Panc1 (cell line): ENCODE measurements around the gene TMED7. TPM values are rescaled to one million over a fixed set of nuclear protein-coding genes. Genes with fewer than 3 reads are reported as not detected.

Source experiments
- ATAC-seq: fragments of 200-7000 bp; cut with Tn5 transposase; 2 replicates; pipeline ENCODE4 v1.9.1; 2020; ENCODE audit warnings: mild to moderate bottlenecking, moderate library complexity
- BruUV-seq: library from RNA; stranded (reverse); fragments of 400-500 nt; replicated peaks from 2 replicates; lab custom pipeline; 2021; lab: Mats Ljungman, UMichigan
- CTCF ChIA-PET: fragments of 300-600 bp; sonication (Branson Sonifier 250); formaldehyde crosslinking; loops from one replicate; lab custom pipeline; 2022; ENCODE audit warnings: antibody characterized with exemption; lab: Charles Lee
- POLR2A ChIA-PET: fragments of 300-600 bp; sonication (Branson Sonifier 250); formaldehyde crosslinking; loops from one replicate; lab custom pipeline; 2022; ENCODE audit warnings: antibody characterized with exemption; lab: Charles Lee
- DNase-seq: peaks from one replicate; pipeline ENCODE4 v3.0.0-alpha.2; 2010; ENCODE audit warnings: low read depth, low spot score
- H3K27ac ChIP-seq: 2 replicates; pipeline ENCODE4 v1.5.1; 2011; ENCODE audit warnings: mild to moderate bottlenecking, low read length, inconsistent platforms
- H3K27me3 ChIP-seq: fragments of 200-500 bp; sonication (Bioruptor generic); 2 replicates; pipeline ENCODE4 v1.6.0; 2014; ENCODE audit warnings: low read length, inconsistent platforms; ENCODE audit not compliant: control insufficient read depth, insufficient read depth
- H3K36me3 ChIP-seq: fragments of 200-500 bp; sonication (Bioruptor generic); 2 replicates; pipeline ENCODE4 v1.5.1; 2014; ENCODE audit warnings: inconsistent platforms, mild to moderate bottlenecking, low read length, moderate library complexity; ENCODE audit not compliant: control insufficient read depth, insufficient read depth
- H3K4me1 ChIP-seq: 2 replicates; pipeline ENCODE4 v1.5.1; 2011; ENCODE audit warnings: inconsistent platforms, mild to moderate bottlenecking, low read length, moderate library complexity; ENCODE audit not compliant: control insufficient read depth, insufficient read depth
- H3K4me3 ChIP-seq, 2 experiments: 2 replicates each; pipeline ENCODE4 v1.5.1; 2011 to 2012; ENCODE audit warnings: low read depth in 2 of 2, low read length in 2 of 2, mild to moderate bottlenecking in 2 of 2, inconsistent platforms in 1 of 2, moderate library complexity in 1 of 2
- H3K9me3 ChIP-seq: fragments of 200-500 bp; sonication (Bioruptor generic); 2 replicates; pipeline ENCODE4 v1.5.1; 2014; ENCODE audit warnings: low read depth, mild to moderate bottlenecking, inconsistent platforms, low read length, moderate library complexity; ENCODE audit not compliant: control insufficient read depth, insufficient read depth
- CTCF ChIP-seq: fragments of 450-650 bp; IDR thresholded peaks from 2 replicates; pipeline ENCODE4 v1.5.1; 2017; ENCODE audit warnings: mild to moderate bottlenecking
- POLR2AphosphoS5 ChIP-seq: IDR thresholded peaks from 2 replicates; pipeline ENCODE4 v1.6.1; 2012; ENCODE audit warnings: mild to moderate bottlenecking, low read depth, low read length, moderate library complexity
- SIN3A ChIP-seq: IDR thresholded peaks from 2 replicates; pipeline ENCODE4 v1.6.1; 2012; ENCODE audit warnings: low read depth, mild to moderate bottlenecking, low read length, moderate library complexity, borderline replicate concordance; ENCODE audit not compliant: insufficient read depth
- TCF7L2 ChIP-seq: IDR thresholded peaks from 2 replicates; pipeline ENCODE4 v1.6.1; 2011; ENCODE audit warnings: mild to moderate bottlenecking, low read depth, low read length, inconsistent platforms
- in situ Hi-C: cut with HindIII; loops from 2 replicates; pipeline ENCODE4 v1.10.0; 2016; ENCODE audit warnings: low sequenced_read_pairs, low pct_unique_long_range_greater_than_20kb
- intact Hi-C: fragments of 100-400 bp; cut with micrococcal nuclease; formaldehyde crosslinking; loops from one replicate; pipeline ENCODE4 v1.10.0; 2022; ENCODE audit not compliant: unreplicated experiment
- total RNA-seq: library from RNA; stranded (reverse); gene quantifications from one replicate; pipeline ENCODE4 v1.2.1, GENCODE V29; 2021; ENCODE audit not compliant: unreplicated experiment
- TF ChIP-seq, protein P1 (sequence below), 2 experiments: IDR thresholded peaks; 2 replicates each; pipeline ENCODE4 v1.6.1; 2011 to 2012; ENCODE audit warnings: low read depth in 2 of 2, control low read depth in 1 of 2, low read length in 1 of 2, mild to moderate bottlenecking in 1 of 2, moderate library complexity in 1 of 2; ENCODE audit not compliant: insufficient read depth in 1 of 2

The TMED7 gene
- total RNA-seq, 1 experiment from 2014 or later: 113 TPM

GRCh38 chr5:115666023-115666422 is 40.2 kb upstream of the TMED7 start:
- Histone ChIP-seq H3K27ac (no peak overlapping the region), H3K9me3 (no peaks in the 10 kb centered on the region), H3K4me1 (no peaks in the 10 kb centered on the region), H3K36me3 (no peaks in the 10 kb centered on the region), H3K27me3 (peaks cover 2% of the 10 kb centered on the region; the same call in 1 of the 2 replicates), H3K4me3 (no peak overlapping the region)
- TF ChIP-seq CTCF: no peak
- no peak for TF ChIP-seq TCF7L2
- TF ChIP-seq POLR2AphosphoS5: no peak
- no peak for TF ChIP-seq SIN3A
- TF ChIP-seq, protein P1, sequence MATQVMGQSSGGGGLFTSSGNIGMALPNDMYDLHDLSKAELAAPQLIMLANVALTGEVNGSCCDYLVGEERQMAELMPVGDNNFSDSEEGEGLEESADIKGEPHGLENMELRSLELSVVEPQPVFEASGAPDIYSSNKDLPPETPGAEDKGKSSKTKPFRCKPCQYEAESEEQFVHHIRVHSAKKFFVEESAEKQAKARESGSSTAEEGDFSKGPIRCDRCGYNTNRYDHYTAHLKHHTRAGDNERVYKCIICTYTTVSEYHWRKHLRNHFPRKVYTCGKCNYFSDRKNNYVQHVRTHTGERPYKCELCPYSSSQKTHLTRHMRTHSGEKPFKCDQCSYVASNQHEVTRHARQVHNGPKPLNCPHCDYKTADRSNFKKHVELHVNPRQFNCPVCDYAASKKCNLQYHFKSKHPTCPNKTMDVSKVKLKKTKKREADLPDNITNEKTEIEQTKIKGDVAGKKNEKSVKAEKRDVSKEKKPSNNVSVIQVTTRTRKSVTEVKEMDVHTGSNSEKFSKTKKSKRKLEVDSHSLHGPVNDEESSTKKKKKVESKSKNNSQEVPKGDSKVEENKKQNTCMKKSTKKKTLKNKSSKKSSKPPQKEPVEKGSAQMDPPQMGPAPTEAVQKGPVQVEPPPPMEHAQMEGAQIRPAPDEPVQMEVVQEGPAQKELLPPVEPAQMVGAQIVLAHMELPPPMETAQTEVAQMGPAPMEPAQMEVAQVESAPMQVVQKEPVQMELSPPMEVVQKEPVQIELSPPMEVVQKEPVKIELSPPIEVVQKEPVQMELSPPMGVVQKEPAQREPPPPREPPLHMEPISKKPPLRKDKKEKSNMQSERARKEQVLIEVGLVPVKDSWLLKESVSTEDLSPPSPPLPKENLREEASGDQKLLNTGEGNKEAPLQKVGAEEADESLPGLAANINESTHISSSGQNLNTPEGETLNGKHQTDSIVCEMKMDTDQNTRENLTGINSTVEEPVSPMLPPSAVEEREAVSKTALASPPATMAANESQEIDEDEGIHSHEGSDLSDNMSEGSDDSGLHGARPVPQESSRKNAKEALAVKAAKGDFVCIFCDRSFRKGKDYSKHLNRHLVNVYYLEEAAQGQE (IDR thresholded peaks at IDR 0.05; ENCODE audit: insufficient read depth in 1 of 2, low read depth in 2 of 2, low read length in 1 of 2): no peak
- DNase-seq: no peak
- ChIA-PET CTCF (no interaction called here), POLR2A (no interaction called here)
- in situ Hi-C loops (no loop called here), intact Hi-C loops (no loop called here)
- ATAC-seq: no peak
- BruUV-seq: no TSS peak

- CTCF ChIA-PET: no interaction called here
- DNase-seq (no peak), ATAC-seq (no peak)
- Histone ChIP-seq H3K27ac (no peak overlapping the region), H3K27me3 (peaks cover 2% of the 10 kb centered on the region; the same call in 1 of the 2 replicates), H3K9me3 (no peaks in the 10 kb centered on the region), H3K4me3 (no peak overlapping the region), H3K4me1 (no peaks in the 10 kb centered on the region), H3K36me3 (no peaks in the 10 kb centered on the region)
- BruUV-seq: no TSS peak
- intact Hi-C loops (no loop called here), in situ Hi-C loops (no loop called here)
- TF ChIP-seq, protein P1 (IDR thresholded peaks at IDR 0.05; ENCODE audit: insufficient read depth in 1 of 2, low read depth in 2 of 2, low read length in 1 of 2): no peak
- TF ChIP-seq SIN3A (no peak), TCF7L2 (no peak), POLR2AphosphoS5 (no peak), CTCF (no peak)
- POLR2A ChIA-PET: no interaction called here
These were observed 35.7 kb upstream of the TMED7 start for GRCh38 chr5:115661563-115661962.
